GM12878 (cell line): ENCODE measurements around the gene KLHL7. TPM values are rescaled to one million over a fixed set of nuclear protein-coding genes. Genes with fewer than 3 reads are reported as not detected.

Experiments used
- ATAC-seq: fragments of 200-7000 bp; cut with Tn5 transposase; 3 replicates; pipeline ENCODE4 v1.9.1; 2020; ENCODE audit warnings: mild to moderate bottlenecking, moderate library complexity
- BruUV-seq: library from RNA; stranded (reverse); fragments of 400-500 nt; replicated peaks from 2 replicates; lab custom pipeline; 2021; lab: Mats Ljungman, UMichigan
- CTCF ChIA-PET: fragments of 300-600 bp; sonication (Branson Sonifier 250); formaldehyde crosslinking; extraction: SDS; loops from one replicate; lab custom pipeline; 2021; ENCODE audit warnings: inconsistent platforms; lab: Yijun Ruan, JAX
- POLR2A ChIA-PET: fragments of 350-600 bp; formaldehyde crosslinking; extraction: SDS; loops from one replicate; lab custom pipeline; 2021; ENCODE audit warnings: inconsistent platforms; lab: Charles Lee
- RAD21 ChIA-PET: fragments of 300-600 bp; sonication (Branson Sonifier 250); formaldehyde crosslinking; loops from one replicate; lab custom pipeline; 2023; ENCODE audit warnings: antibody characterized with exemption; ENCODE audit not compliant: unreplicated experiment; lab: Charles Lee
- SMC1A ChIA-PET: fragments of 300-600 bp; sonication (Branson Sonifier 250); formaldehyde crosslinking; loops from one replicate; lab custom pipeline; 2023; ENCODE audit not compliant: unreplicated experiment, uncharacterized antibody; lab: Charles Lee
- DNase-seq: peaks from one replicate; pipeline ENCODE4 v3.0.0-alpha.2; 2011; ENCODE audit warnings: low read depth, low spot score
- FAIRE-seq: peaks from 3 replicates; lab custom pipeline; 2011; peaks lifted over from hg19 to GRCh38; lab: Jason Lieb, UNC
- H2AFZ ChIP-seq: 2 replicates; pipeline ENCODE4 v1.6.0; 2011; ENCODE audit warnings: low read depth, low read length, control low read depth; ENCODE audit not compliant: control insufficient read depth
- H3K27ac ChIP-seq: 2 replicates; pipeline ENCODE4 v1.5.1; 2011; ENCODE audit warnings: control low read depth; ENCODE audit not compliant: control insufficient read depth, insufficient read depth
- H3K27me3 ChIP-seq, 2 experiments: replicated peaks in 1 of 2; 2 replicates each; pipeline versions ENCODE4 v1.6.0 to v1.6.1; 2011; ENCODE audit warnings: low read length in 1 of 2; ENCODE audit not compliant: control insufficient read depth in 2 of 2, insufficient read depth in 2 of 2
- H3K36me3 ChIP-seq, 2 experiments: 2 replicates each; pipeline ENCODE4 v1.5.1; 2011; ENCODE audit warnings: low read length in 1 of 2; ENCODE audit not compliant: control insufficient read depth in 2 of 2, insufficient read depth in 2 of 2
- H3K4me1 ChIP-seq: 2 replicates; pipeline ENCODE4 v1.6.1; 2011; ENCODE audit warnings: mild to moderate bottlenecking, low read length, moderate library complexity, mixed read lengths; ENCODE audit not compliant: control insufficient read depth, insufficient read depth
- H3K4me2 ChIP-seq: 2 replicates; pipeline ENCODE4 v1.6.0; 2011; ENCODE audit warnings: control low read depth; ENCODE audit not compliant: control insufficient read depth, insufficient read depth
- H3K4me3 ChIP-seq: fragments of 200-600 bp; sonication (generic); 2 replicates; pipeline ENCODE4 v1.5.1; 2016
- H3K79me2 ChIP-seq: 2 replicates; pipeline ENCODE4 v1.6.0; 2011; ENCODE audit warnings: low read length; ENCODE audit not compliant: control insufficient read depth, insufficient read depth
- H3K9ac ChIP-seq: 2 replicates; pipeline ENCODE4 v1.8.0; 2011; ENCODE audit warnings: low read length, control low read depth, mixed read lengths; ENCODE audit not compliant: control insufficient read depth, insufficient read depth
- H3K9me3 ChIP-seq: replicated peaks from 3 replicates; pipeline ENCODE4 v1.5.1; 2011; ENCODE audit warnings: mild to moderate bottlenecking, low read length; ENCODE audit not compliant: control insufficient read depth, insufficient read depth
- H4K20me1 ChIP-seq: 2 replicates; pipeline ENCODE4 v1.6.0; 2011; ENCODE audit not compliant: control insufficient read depth, insufficient read depth
- ATF7 ChIP-seq: fragments of 450-650 bp; IDR thresholded peaks from 2 replicates; pipeline ENCODE4 v1.6.1; 2016; ENCODE audit warnings: low read depth, mild to moderate bottlenecking
- CHD1 ChIP-seq: IDR thresholded peaks from 2 replicates; pipeline ENCODE4 v1.6.1; 2012; ENCODE audit warnings: low read depth, low read length, improper control_type of control experiment
- EP300 ChIP-seq, 2 experiments: fragments of 150-350 bp in 1 of 2; IDR thresholded peaks; 2 replicates each; pipeline ENCODE4 v1.6.1; 2011 to 2012; ENCODE audit warnings: low read depth in 2 of 2, low read length in 2 of 2, borderline replicate concordance in 1 of 2, improper control_type of control experiment in 1 of 2, inconsistent platforms in 1 of 2; ENCODE audit not compliant: control insufficient read depth in 1 of 2
- NFYB ChIP-seq: IDR thresholded peaks from 2 replicates; pipeline ENCODE4 v1.6.1; 2011; ENCODE audit warnings: low read depth, mild to moderate bottlenecking, low read length, improper control_type of control experiment, moderate library complexity; ENCODE audit not compliant: insufficient read depth
- SMC3 ChIP-seq: IDR thresholded peaks from 2 replicates; pipeline ENCODE4 v1.6.1; 2011; ENCODE audit warnings: low read length, improper control_type of control experiment, borderline replicate concordance
- SP1 ChIP-seq: IDR thresholded peaks from one replicate; pipeline ENCODE4 v1.6.1; 2011; ENCODE audit warnings: low read depth, low read length
- TCF7 ChIP-seq: IDR thresholded peaks from 2 replicates; pipeline ENCODE4 v1.6.1; 2014; ENCODE audit warnings: antibody characterized with exemption, borderline replicate concordance
- ZSCAN29 ChIP-seq: fragments of 450-650 bp; IDR thresholded peaks from 2 replicates; pipeline ENCODE4 v1.6.1; 2017; ENCODE audit warnings: mild to moderate bottlenecking, moderate library complexity
- WGBS: methylation state at CpG from one replicate; pipeline ENCODE4 v1.1.6; 2016; ENCODE audit warnings: low lambda C conversion rate; ENCODE audit not compliant: insufficient replicate concordance, insufficient coverage; ENCODE audit errors: missing lambda C conversion rate; 5-methylcytosine and 5-hydroxymethylcytosine counted together
- in situ Hi-C: fragments of 300-500 bp; cut with MboI; formaldehyde crosslinking; loops from 9 replicates; pipeline ENCODE4 v1.14.3; 2018; ENCODE audit warnings: mixed read lengths
- intact Hi-C: fragments of 100-400 bp; cut with micrococcal nuclease; formaldehyde crosslinking; loops from one replicate; pipeline ENCODE4 v1.14.2; 2022; ENCODE audit not compliant: unreplicated experiment
- polyA plus RNA-seq, 11 experiments: library from polyadenylated mRNA; depleted of rRNA in 4 of 11; unstranded in 6 of 11; stranded (reverse) in 5 of 11; fragments of >200 nt; fragmentation: Nextera tagmentation in 4 of 11; fragmentation: Illumina TruSeq in 1 of 11; extraction: Ambion mirVana in 4 of 11; extraction: Trizol in 1 of 11; gene quantifications; 1 replicate in 1 of 11; 2 replicates in 10 of 11; pipeline versions ENCODE4 v1.2.1 to v1.2.3, GENCODE V29; 2011 to 2016; ENCODE audit warnings: inconsistent platforms in 2 of 11, missing spikeins in 2 of 11, low read depth in 1 of 11
- total RNA-seq, 4 experiments: library from RNA; depleted of rRNA in 3 of 4; stranded (reverse); fragments of >200 nt in 3 of 4; fragmentation: Illumina TruSeq in 1 of 4; extraction: Trizol in 1 of 4; gene quantifications; 2 replicates each; pipeline versions ENCODE4 v1.2.1 to v1.2.3, GENCODE V29; 2013 to 2021
- TF ChIP-seq, protein P1 (sequence below): fragments of 450-650 bp; formaldehyde crosslinking; IDR thresholded peaks from 2 replicates; pipeline ENCODE4 v1.4.0; 2022; ENCODE audit warnings: mild to moderate bottlenecking, moderate library complexity

The KLHL7 gene
- total and polyA plus RNA-seq, 10 of the 15 experiments (the other 5 are each of a cell fraction or from before 2014, with no cell fraction given), result 6.4 to 38.7 (median 20.9) TPM

DNA sequence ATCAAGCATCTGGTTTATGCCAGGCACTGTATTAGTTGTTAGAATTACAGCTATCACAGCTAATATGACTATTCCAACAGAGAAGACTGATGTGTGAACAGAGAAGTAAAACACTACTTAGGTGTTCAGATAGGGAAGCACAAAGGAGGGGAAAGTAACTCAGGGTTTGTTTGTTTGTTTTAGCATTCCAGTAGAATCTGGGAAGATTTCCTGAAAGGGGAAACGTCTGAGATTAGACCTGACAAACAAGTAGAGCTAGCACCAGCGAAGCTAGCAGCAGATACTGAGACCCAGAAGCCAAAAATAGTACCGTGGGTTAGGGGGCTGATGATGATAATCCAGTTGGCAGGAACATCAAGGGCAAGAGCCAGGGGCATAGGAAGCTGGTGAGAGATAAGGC lies 28.8 kb upstream of the KLHL7 start (continued):
- TF ChIP-seq EP300 (IDR thresholded peaks at IDR 0.05; ENCODE audit: borderline replicate concordance in 1 of 2, control insufficient read depth in 1 of 2, low read depth in 2 of 2, low read length in 2 of 2), result no peak
- TF ChIP-seq CHD1, result no peak
- TF ChIP-seq, protein P1, sequence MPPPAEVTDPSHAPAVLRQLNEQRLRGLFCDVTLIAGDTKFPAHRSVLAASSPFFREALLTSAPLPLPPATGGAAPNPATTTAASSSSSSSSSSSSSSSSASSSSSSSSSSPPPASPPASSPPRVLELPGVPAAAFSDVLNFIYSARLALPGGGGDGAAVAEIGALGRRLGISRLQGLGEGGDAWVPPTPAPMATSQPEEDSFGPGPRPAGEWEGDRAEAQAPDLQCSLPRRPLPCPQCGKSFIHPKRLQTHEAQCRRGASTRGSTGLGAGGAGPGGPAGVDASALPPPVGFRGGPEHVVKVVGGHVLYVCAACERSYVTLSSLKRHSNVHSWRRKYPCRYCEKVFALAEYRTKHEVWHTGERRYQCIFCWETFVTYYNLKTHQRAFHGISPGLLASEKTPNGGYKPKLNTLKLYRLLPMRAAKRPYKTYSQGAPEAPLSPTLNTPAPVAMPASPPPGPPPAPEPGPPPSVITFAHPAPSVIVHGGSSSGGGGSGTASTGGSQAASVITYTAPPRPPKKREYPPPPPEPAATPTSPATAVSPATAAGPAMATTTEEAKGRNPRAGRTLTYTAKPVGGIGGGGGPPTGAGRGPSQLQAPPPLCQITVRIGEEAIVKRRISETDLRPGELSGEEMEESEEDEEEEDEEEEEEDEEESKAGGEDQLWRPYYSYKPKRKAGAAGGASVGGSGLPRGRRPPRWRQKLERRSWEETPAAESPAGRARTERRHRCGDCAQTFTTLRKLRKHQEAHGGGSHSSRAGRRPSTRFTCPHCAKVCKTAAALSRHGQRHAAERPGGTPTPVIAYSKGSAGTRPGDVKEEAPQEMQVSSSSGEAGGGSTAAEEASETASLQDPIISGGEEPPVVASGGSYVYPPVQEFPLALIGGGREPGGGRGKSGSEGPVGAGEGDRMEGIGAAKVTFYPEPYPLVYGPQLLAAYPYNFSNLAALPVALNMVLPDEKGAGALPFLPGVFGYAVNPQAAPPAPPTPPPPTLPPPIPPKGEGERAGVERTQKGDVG, result no peak

DNA sequence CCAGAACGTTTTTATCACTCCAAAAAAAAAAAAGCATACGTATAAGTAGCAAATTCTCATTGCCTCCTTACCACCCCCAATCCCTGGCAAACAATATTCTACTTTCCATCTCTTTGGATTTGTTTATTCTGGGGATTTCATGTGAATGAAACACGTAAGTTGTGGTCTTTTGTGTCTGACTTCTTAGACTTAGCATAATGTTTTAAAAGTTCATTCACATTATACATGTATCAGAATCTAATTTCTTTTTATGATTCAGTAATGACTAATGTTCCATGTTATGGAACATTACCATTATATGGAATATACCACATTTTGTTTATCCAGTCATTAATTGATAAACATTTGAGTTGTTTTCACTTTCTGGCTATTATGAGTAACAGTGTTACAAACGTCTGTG lies 12.5 kb upstream of the KLHL7 start:
- in situ Hi-C loops, result no loop called here
- ChIA-PET CTCF (no interaction called here), RAD21 (no interaction called here), SMC1A (interaction anchor here (1.3 kb wide), 1 partner anchor 24 kb away, joined by 3 read pairs; no protein-coding TSS in a partner anchor), POLR2A (no interaction called here)
- H3K4me1 ChIP-seq, result no peaks in the 10 kb centered on the region
- ATAC-seq (no peak), DNase-seq (no peak), FAIRE-seq (no peak)
- BruUV-seq, result no TSS peak
- no peak overlapping the region for H3K4me3 ChIP-seq
- H4K20me1 ChIP-seq, result no peaks in the 10 kb centered on the region
- 24% methylated on average over 4 of the region's 4 CpGs for WGBS
- no peak overlapping the region for H2AFZ ChIP-seq
- H3K79me2 ChIP-seq, result no peaks in the 10 kb centered on the region
- H3K4me2 ChIP-seq, result no peak overlapping the region
- no peaks in the 10 kb centered on the region; the same call in 1 of the 3 replicates for H3K9me3 ChIP-seq
- no peak for TF ChIP-seq SP1
- no peak for TF ChIP-seq SMC3
- TF ChIP-seq ZSCAN29, result no peak
- no peak for TF ChIP-seq ATF7
- no peak for TF ChIP-seq TCF7
- no peak for TF ChIP-seq NFYB
- H3K36me3 ChIP-seq, result no peaks in the 10 kb centered on the region
- intact Hi-C loops, result no loop called here
- H3K27ac ChIP-seq, result no peak overlapping the region
- H3K9ac ChIP-seq, result no peak overlapping the region
- H3K27me3 ChIP-seq, result no peaks in the 10 kb centered on the region
